Prostate gland (tissue), 2 donors: ENCODE measurements around the gene CDX1. TPM values are rescaled to one million over a fixed set of nuclear protein-coding genes. Genes with fewer than 3 reads are reported as not detected.

Experiments
- DNase-seq: peaks from one replicate; pipeline ENCODE4 v3.0.0-alpha.2; 2019; ENCODE audit warnings: low spot score
- H3K27ac ChIP-seq, 2 donors: fragments of 200-600 bp; sonication (generic); 2 replicates each; pipeline ENCODE4 v1.5.1; 2017 to 2019
- H3K27me3 ChIP-seq: fragments of 200-600 bp; sonication (generic); replicated peaks from 2 replicates; pipeline ENCODE4 v1.5.1; 2019; ENCODE audit not compliant: insufficient read depth
- H3K36me3 ChIP-seq, 2 donors: fragments of 200-600 bp; sonication (generic); 1 replicate in 1 of 2; 2 replicates in 1 of 2; pipeline versions ENCODE4 v1.5.1 to v1.8.1; 2017 to 2019
- H3K4me1 ChIP-seq: fragments of 200-600 bp; sonication (generic); replicated peaks from 2 replicates; pipeline ENCODE4 v1.5.1; 2019
- H3K4me3 ChIP-seq, 2 donors: fragments of 200-600 bp; sonication (generic); 2 replicates each; pipeline ENCODE4 v1.5.1; 2017 to 2019
- H3K9me3 ChIP-seq: fragments of 200-600 bp; sonication (generic); 2 replicates; pipeline ENCODE4 v1.5.1; 2017
- CTCF ChIP-seq, 4 experiments: fragments of 200-600 bp in 2 of 4; fragments of 450-650 bp in 2 of 4; sonication (generic) in 2 of 4; IDR thresholded peaks; 1 replicate in 3 of 4; 2 replicates in 1 of 4; pipeline ENCODE4 v1.5.1; 2016 to 2019; ENCODE audit warnings: antibody characterized with exemption in 4 of 4, mild to moderate bottlenecking in 2 of 4, moderate library complexity in 2 of 4
- POLR2A ChIP-seq: fragments of 450-650 bp; IDR thresholded peaks from one replicate; pipeline ENCODE4 v1.6.1; 2016; ENCODE audit warnings: antibody characterized with exemption, mild to moderate bottlenecking
- POLR2AphosphoS5 ChIP-seq: sonication (generic); formaldehyde crosslinking; IDR thresholded peaks from one replicate; pipeline ENCODE4 v1.6.1; 2017; ENCODE audit warnings: antibody characterized with exemption
- WGBS: methylation state at CpG from one replicate; pipeline ENCODE4 v1.1.5; 2018; 5-methylcytosine and 5-hydroxymethylcytosine counted together
- intact Hi-C: fragments of 100-400 bp; cut with DNase I; formaldehyde crosslinking; loops from one replicate; pipeline ENCODE4 v1.14.2; 2022
- total RNA-seq, 2 donors: library from RNA; depleted of rRNA; stranded (reverse); fragments of >200 nt; gene quantifications; one replicate each; pipeline ENCODE4 v1.1.0, GENCODE V29; 2016

CDX1 gene
- total RNA-seq, 2 donors from 2014 or later: 3.2 TPM; not detected in 1

GRCh38 chr5:150120062-150120441 is 46.5 kb upstream of the CDX1 start:
- Histone ChIP-seq H3K27ac (no peak overlapping the region), H3K27me3 (no peaks in the 10 kb centered on the region), H3K4me1 (no peaks in the 10 kb centered on the region), H3K4me3 (no peak overlapping the region), H3K9me3 (no peaks in the 10 kb centered on the region), H3K36me3 (no peaks in the 10 kb centered on the region)
- TF ChIP-seq POLR2A: no peak
- TF ChIP-seq POLR2AphosphoS5: no peak
- TF ChIP-seq CTCF (IDR thresholded peaks at IDR 0.05): no peak
- WGBS: 93% methylated on average over 3 of the region's 3 CpGs
- intact Hi-C loops: no loop called here
- no peak for DNase-seq

GRCh38 chr5:150120617-150121447 is 45.7 kb upstream of the CDX1 start:
- no peak overlapping the region for H3K27ac ChIP-seq
- 82% methylated on average over 19 of the region's 19 CpGs for WGBS
- intact Hi-C loops: no loop called here
- no peak for DNase-seq
- H3K27me3 ChIP-seq: no peaks in the 10 kb centered on the region
- no peaks in the 10 kb centered on the region for H3K36me3 ChIP-seq
- H3K4me1 ChIP-seq: no peaks in the 10 kb centered on the region
- TF ChIP-seq CTCF (IDR thresholded peaks at IDR 0.05) (no peak), POLR2AphosphoS5 (no peak), POLR2A (no peak)
- no peaks in the 10 kb centered on the region for H3K9me3 ChIP-seq
- H3K4me3 ChIP-seq: no peak overlapping the region

DNA sequence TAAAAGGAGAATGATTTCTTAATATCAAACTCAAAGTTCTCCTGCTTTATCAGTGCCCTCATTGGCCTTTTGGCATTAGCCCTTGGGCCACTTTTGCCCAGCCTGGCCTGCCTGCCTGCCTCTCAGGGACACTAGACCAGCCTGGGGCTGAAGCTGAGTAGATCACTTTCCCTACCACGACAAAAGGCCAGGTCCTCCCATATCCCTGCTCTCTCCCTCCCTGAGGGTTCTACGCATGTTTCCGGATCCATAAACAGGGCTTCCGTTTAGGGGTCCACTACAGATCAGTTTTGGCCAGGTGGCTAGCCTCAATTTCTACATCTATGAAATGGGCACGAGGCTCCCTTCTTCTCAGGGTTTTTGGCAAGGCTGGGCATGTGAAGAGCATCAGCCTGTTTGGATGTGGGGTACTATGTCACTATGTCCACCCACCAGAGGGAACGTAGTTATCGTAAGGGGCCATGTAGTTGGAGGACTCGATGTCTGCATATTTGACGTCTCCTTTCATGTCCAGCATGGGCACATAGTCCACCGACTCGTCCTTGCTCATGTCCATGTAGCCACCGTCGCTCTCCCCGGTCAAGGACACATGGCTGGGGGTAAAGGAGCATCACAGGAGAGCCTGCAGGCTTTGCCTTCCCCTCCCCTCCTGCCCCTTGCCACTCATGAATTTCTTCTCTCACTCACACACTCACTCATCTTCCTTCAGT is 45.0 kb upstream of the CDX1 start:
- TF ChIP-seq POLR2A (no peak), CTCF (IDR thresholded peaks at IDR 0.05) (no peak), POLR2AphosphoS5 (no peak)
- no peaks in the 10 kb centered on the region for H3K4me1 ChIP-seq
- no peak overlapping the region for H3K27ac ChIP-seq
- no peaks in the 10 kb centered on the region for H3K36me3 ChIP-seq
- DNase-seq: no peak
- intact Hi-C loops: no loop called here
- 97% methylated on average over 14 of the region's 14 CpGs for WGBS
- H3K4me3 ChIP-seq: no peak overlapping the region
- H3K27me3 ChIP-seq: no peaks in the 10 kb centered on the region
- no peaks in the 10 kb centered on the region for H3K9me3 ChIP-seq

GRCh38 chr5:150122158-150122510 is 44.4 kb upstream of the CDX1 start:
- 61% methylated on average over 5 of the region's 5 CpGs for WGBS
- H3K4me1 ChIP-seq: no peaks in the 10 kb centered on the region
- H3K9me3 ChIP-seq: no peaks in the 10 kb centered on the region
- H3K27ac ChIP-seq: no peak overlapping the region
- H3K27me3 ChIP-seq: no peaks in the 10 kb centered on the region
- intact Hi-C loops: no loop called here
- no peak overlapping the region for H3K4me3 ChIP-seq
- no peaks in the 10 kb centered on the region for H3K36me3 ChIP-seq
- no peak for DNase-seq
- no peak for TF ChIP-seq POLR2A
- peak in 1 of 4 experiments; percentile 13 for TF ChIP-seq CTCF (IDR thresholded peaks at IDR 0.05)
- TF ChIP-seq POLR2AphosphoS5: no peak
